ENCODE data around the gene SYT9. TPM values are rescaled to one million over a fixed set of nuclear protein-coding genes. Genes with fewer than 3 reads are reported as not detected.

Gene SYT9
- total and polyA plus RNA-seq, 12 donors = 0.01 to 0.66 (median 0.32) TPM; not detected in 3

DNA sequence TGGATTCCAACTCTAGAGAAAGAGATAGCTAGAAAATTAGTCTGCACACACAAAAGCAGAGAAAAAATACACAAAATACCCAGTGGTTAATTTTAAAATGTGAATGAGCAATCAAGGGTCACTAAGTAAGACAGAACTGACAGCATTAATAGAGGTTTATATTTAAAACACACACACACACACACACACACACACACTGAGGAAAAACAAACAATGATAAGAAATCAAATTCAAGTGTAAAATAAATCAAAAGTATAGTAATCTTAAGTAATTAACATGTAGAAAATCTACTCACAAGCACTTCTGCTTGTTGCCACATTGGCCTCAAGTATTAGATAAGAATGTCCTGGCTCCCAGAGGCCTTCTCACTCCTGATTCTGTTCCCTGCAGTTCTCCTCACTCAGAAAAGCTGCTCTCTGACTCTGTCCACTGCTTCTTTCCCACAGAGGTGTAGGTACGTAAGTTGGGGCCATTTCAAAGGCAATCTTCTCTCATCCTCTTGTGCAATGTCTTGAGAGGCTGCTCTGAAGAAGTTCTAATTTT lies 200.3 kb downstream of the SYT9 start:
- 55 to 58% methylated on average over 1 of the region's 1 CpG for WGBS, 2 donors
- ATAC-seq (no peak), DNase-seq (no peak)
- Histone ChIP-seq H3K4me1 (peaks cover 0 to 6% (median 0%) of the 10 kb centered on the region in 9 donors), H3K9me3 (no peaks in the 10 kb centered on the region), H3K36me3 (no peaks in the 10 kb centered on the region), H3K27me3 (no peaks in the 10 kb centered on the region), H3K4me3 (no peak overlapping the region), H3K27ac (no peak overlapping the region)
- TF ChIP-seq, protein P1, sequence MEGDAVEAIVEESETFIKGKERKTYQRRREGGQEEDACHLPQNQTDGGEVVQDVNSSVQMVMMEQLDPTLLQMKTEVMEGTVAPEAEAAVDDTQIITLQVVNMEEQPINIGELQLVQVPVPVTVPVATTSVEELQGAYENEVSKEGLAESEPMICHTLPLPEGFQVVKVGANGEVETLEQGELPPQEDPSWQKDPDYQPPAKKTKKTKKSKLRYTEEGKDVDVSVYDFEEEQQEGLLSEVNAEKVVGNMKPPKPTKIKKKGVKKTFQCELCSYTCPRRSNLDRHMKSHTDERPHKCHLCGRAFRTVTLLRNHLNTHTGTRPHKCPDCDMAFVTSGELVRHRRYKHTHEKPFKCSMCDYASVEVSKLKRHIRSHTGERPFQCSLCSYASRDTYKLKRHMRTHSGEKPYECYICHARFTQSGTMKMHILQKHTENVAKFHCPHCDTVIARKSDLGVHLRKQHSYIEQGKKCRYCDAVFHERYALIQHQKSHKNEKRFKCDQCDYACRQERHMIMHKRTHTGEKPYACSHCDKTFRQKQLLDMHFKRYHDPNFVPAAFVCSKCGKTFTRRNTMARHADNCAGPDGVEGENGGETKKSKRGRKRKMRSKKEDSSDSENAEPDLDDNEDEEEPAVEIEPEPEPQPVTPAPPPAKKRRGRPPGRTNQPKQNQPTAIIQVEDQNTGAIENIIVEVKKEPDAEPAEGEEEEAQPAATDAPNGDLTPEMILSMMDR (IDR thresholded peaks at IDR 0.05) = no peak
- intact Hi-C loops (cut with DNase I) = no loop called here

DNA sequence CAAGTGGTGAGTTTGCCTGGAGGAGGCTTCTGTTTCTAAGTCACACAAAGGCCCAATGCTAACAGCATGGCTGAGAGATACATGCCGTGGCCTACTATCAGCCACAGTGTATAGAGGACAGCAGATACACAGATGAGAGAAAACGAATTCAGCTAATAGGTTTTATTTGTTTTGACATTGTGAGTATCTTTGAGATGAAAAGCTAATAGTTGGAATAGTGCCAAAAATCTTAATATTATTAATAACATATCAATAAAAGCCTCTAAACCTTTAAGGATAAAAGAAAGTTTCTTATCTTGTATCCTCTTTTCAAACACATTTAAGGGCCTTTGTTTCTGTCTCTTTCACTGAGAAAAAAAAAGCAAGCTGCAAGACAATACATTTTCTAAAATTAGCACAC lies 203.2 kb downstream of the SYT9 start:
- 73 to 80% methylated on average over 2 of the region's 2 CpGs for WGBS, 2 donors
- no peak for DNase-seq
- ATAC-seq = no peak
- intact Hi-C loops (cut with DNase I) = no loop called here
- Histone ChIP-seq H3K27ac (no peak overlapping the region), H3K9me3 (no peaks in the 10 kb centered on the region), H3K36me3 (no peaks in the 10 kb centered on the region), H3K27me3 (no peaks in the 10 kb centered on the region), H3K4me3 (no peak overlapping the region), H3K4me1 (no peaks in the 10 kb centered on the region)
- TF ChIP-seq, protein P1 (IDR thresholded peaks at IDR 0.05) = no peak

DNA sequence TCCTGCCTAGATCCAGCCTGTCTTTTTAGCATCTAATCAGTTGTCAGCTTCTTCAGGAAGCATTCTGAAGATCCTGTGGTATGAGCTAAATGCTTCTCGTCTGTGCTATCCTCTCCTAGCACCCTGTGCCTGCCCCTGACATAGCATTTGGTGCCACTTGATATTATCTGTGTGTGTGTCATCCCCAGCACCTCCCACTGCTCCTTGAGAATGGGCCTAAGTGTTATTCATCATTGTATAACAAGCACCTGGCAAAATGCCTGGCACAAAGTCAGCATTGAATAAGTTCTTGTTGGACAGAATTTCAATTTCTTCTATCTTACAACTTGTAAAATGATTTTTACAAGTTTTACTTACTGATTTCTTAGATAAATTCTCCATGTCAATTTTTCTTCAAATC lies 205.5 kb downstream of the SYT9 start:
- H3K9me3 ChIP-seq = no peaks in the 10 kb centered on the region
- intact Hi-C loops (cut with DNase I) = no loop called here

DNA sequence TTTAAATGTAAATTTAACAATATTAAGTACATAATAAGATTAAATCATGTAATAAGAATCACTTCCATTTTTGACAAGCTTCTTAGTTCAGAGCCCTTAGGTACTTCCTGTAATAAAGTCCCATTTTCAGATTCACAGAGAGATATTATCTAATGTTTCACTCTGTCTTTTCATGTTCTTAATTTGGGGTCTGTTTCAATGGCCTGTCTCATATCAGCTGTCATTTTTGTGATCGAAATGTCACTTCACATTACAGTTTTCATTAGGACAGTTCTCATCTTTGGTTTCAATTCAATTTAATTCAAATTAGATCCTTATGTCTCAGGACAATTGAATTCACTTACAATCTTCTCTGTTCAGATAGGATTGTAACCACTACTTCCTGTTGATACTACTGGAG lies 211.0 kb downstream of the SYT9 start:
- WGBS, 2 donors = 80 to 88% methylated on average over 1 of the region's 1 CpG
- Histone ChIP-seq H3K27me3 (no peaks in the 10 kb centered on the region), H3K4me3 (no peak overlapping the region), H3K4me1 (no peaks in the 10 kb centered on the region), H3K9me3 (no peaks in the 10 kb centered on the region), H3K27ac (no peak overlapping the region), H3K36me3 (no peaks in the 10 kb centered on the region)
- TF ChIP-seq, protein P1 (IDR thresholded peaks at IDR 0.05) = no peak
- ATAC-seq = no peak
- DNase-seq = no peak
- intact Hi-C loops (cut with DNase I) = no loop called here

More for the DNA sequence above, 205.5 kb downstream of the SYT9 start:
- TF ChIP-seq, protein P1 (IDR thresholded peaks at IDR 0.05) = no peak
- WGBS, 2 donors = 68 to 81% methylated on average over 1 of the region's 1 CpG
- DNase-seq = no peak
- Histone ChIP-seq H3K27ac (no peak overlapping the region), H3K27me3 (no peaks in the 10 kb centered on the region), H3K4me3 (no peak overlapping the region), H3K36me3 (no peaks in the 10 kb centered on the region), H3K4me1 (no peaks in the 10 kb centered on the region)
- no peak for ATAC-seq
